GM12878 (cell line): Measurements from ENCODE around the gene CNOT3. TPM values are rescaled to one million over a fixed set of nuclear protein-coding genes. Genes with fewer than 3 reads are reported as not detected.

Experiments
- ATAC-seq: fragments of 200-7000 bp; cut with Tn5 transposase; 3 replicates; pipeline ENCODE4 v1.9.1; 2020; ENCODE audit warnings: mild to moderate bottlenecking, moderate library complexity
- BruUV-seq: library from RNA; stranded (reverse); fragments of 400-500 nt; replicated peaks from 2 replicates; lab custom pipeline; 2021; lab: Mats Ljungman, UMichigan
- CTCF ChIA-PET: fragments of 300-600 bp; sonication (Branson Sonifier 250); formaldehyde crosslinking; extraction: SDS; loops from one replicate; lab custom pipeline; 2021; ENCODE audit warnings: inconsistent platforms; lab: Yijun Ruan, JAX
- POLR2A ChIA-PET: fragments of 350-600 bp; formaldehyde crosslinking; extraction: SDS; loops from one replicate; lab custom pipeline; 2021; ENCODE audit warnings: inconsistent platforms; lab: Charles Lee
- RAD21 ChIA-PET: fragments of 300-600 bp; sonication (Branson Sonifier 250); formaldehyde crosslinking; loops from one replicate; lab custom pipeline; 2023; ENCODE audit warnings: antibody characterized with exemption; ENCODE audit not compliant: unreplicated experiment; lab: Charles Lee
- SMC1A ChIA-PET: fragments of 300-600 bp; sonication (Branson Sonifier 250); formaldehyde crosslinking; loops from one replicate; lab custom pipeline; 2023; ENCODE audit not compliant: unreplicated experiment, uncharacterized antibody; lab: Charles Lee
- DNase-seq: peaks from one replicate; pipeline ENCODE4 v3.0.0-alpha.2; 2011; ENCODE audit warnings: low read depth, low spot score
- FAIRE-seq: peaks from 3 replicates; lab custom pipeline; 2011; peaks lifted over from hg19 to GRCh38; lab: Jason Lieb, UNC
- H2AFZ ChIP-seq: 2 replicates; pipeline ENCODE4 v1.6.0; 2011; ENCODE audit warnings: low read depth, low read length, control low read depth; ENCODE audit not compliant: control insufficient read depth
- H3K27ac ChIP-seq: 2 replicates; pipeline ENCODE4 v1.5.1; 2011; ENCODE audit warnings: control low read depth; ENCODE audit not compliant: control insufficient read depth, insufficient read depth
- H3K27me3 ChIP-seq, 2 experiments: replicated peaks in 1 of 2; 2 replicates each; pipeline versions ENCODE4 v1.6.0 to v1.6.1; 2011; ENCODE audit warnings: low read length in 1 of 2; ENCODE audit not compliant: control insufficient read depth in 2 of 2, insufficient read depth in 2 of 2
- H3K36me3 ChIP-seq, 2 experiments: 2 replicates each; pipeline ENCODE4 v1.5.1; 2011; ENCODE audit warnings: low read length in 1 of 2; ENCODE audit not compliant: control insufficient read depth in 2 of 2, insufficient read depth in 2 of 2
- H3K4me1 ChIP-seq: 2 replicates; pipeline ENCODE4 v1.6.1; 2011; ENCODE audit warnings: mild to moderate bottlenecking, low read length, moderate library complexity, mixed read lengths; ENCODE audit not compliant: control insufficient read depth, insufficient read depth
- H3K4me2 ChIP-seq: 2 replicates; pipeline ENCODE4 v1.6.0; 2011; ENCODE audit warnings: control low read depth; ENCODE audit not compliant: control insufficient read depth, insufficient read depth
- H3K4me3 ChIP-seq: fragments of 200-600 bp; sonication (generic); 2 replicates; pipeline ENCODE4 v1.5.1; 2016
- H3K79me2 ChIP-seq: 2 replicates; pipeline ENCODE4 v1.6.0; 2011; ENCODE audit warnings: low read length; ENCODE audit not compliant: control insufficient read depth, insufficient read depth
- H3K9ac ChIP-seq: 2 replicates; pipeline ENCODE4 v1.8.0; 2011; ENCODE audit warnings: low read length, control low read depth, mixed read lengths; ENCODE audit not compliant: control insufficient read depth, insufficient read depth
- H3K9me3 ChIP-seq: replicated peaks from 3 replicates; pipeline ENCODE4 v1.5.1; 2011; ENCODE audit warnings: mild to moderate bottlenecking, low read length; ENCODE audit not compliant: control insufficient read depth, insufficient read depth
- H4K20me1 ChIP-seq: 2 replicates; pipeline ENCODE4 v1.6.0; 2011; ENCODE audit not compliant: control insufficient read depth, insufficient read depth
- ASH2L ChIP-seq: fragments of 300-600, 200-600 bp; sonication (generic); IDR thresholded peaks from 2 replicates; pipeline ENCODE4 v1.6.1; 2017; ENCODE audit warnings: low read depth, mild to moderate bottlenecking, borderline replicate concordance
- BCL11A ChIP-seq: IDR thresholded peaks from 2 replicates; pipeline ENCODE4 v1.6.1; 2011; ENCODE audit warnings: low read depth, low read length
- CHD1 ChIP-seq: IDR thresholded peaks from 2 replicates; pipeline ENCODE4 v1.6.1; 2012; ENCODE audit warnings: low read depth, low read length, improper control_type of control experiment
- CHD2 ChIP-seq: IDR thresholded peaks from 2 replicates; pipeline ENCODE4 v1.6.1; 2011; ENCODE audit warnings: low read depth, low read length, improper control_type of control experiment, borderline replicate concordance
- CHD4 ChIP-seq: fragments of 200-600 bp; sonication (generic); IDR thresholded peaks from 2 replicates; pipeline ENCODE4 v1.6.1; 2016; ENCODE audit warnings: mild to moderate bottlenecking
- EZH2 ChIP-seq: IDR thresholded peaks from 2 replicates; pipeline ENCODE4 v1.6.1; 2012; ENCODE audit warnings: low read depth, mild to moderate bottlenecking, control low read depth, inconsistent platforms, low read length, borderline replicate concordance; ENCODE audit not compliant: control insufficient read depth
- FOXK2 ChIP-seq: fragments of 450-650 bp; IDR thresholded peaks from 2 replicates; pipeline ENCODE4 v1.6.1; 2017; ENCODE audit warnings: mild to moderate bottlenecking, moderate library complexity
- KAT2A ChIP-seq: conservative IDR thresholded peaks from 2 replicates; pipeline ENCODE4 v1.6.1; 2011; ENCODE audit warnings: low read depth, low read length; ENCODE audit not compliant: control insufficient read depth
- MEF2B ChIP-seq: fragments of 450-650 bp; IDR thresholded peaks from 2 replicates; pipeline ENCODE4 v1.6.1; 2018; ENCODE audit warnings: mild to moderate bottlenecking, moderate library complexity; ENCODE audit not compliant: partially characterized antibody, poor library complexity, severe bottlenecking
- MTA2 ChIP-seq: fragments of 450-650 bp; IDR thresholded peaks from 2 replicates; pipeline ENCODE4 v1.6.1; 2016; ENCODE audit warnings: low read depth, mild to moderate bottlenecking, moderate library complexity
- MXI1 ChIP-seq: fragments of 150-350 bp; IDR thresholded peaks from 2 replicates; pipeline ENCODE4 v1.6.1; 2011; ENCODE audit warnings: low read depth, mild to moderate bottlenecking, inconsistent platforms, low read length, improper control_type of control experiment
- NKRF ChIP-seq: fragments of 450-650 bp; conservative IDR thresholded peaks from 2 replicates; pipeline ENCODE4 v1.6.1; 2017; ENCODE audit warnings: mild to moderate bottlenecking, moderate library complexity
- NR2F1 ChIP-seq: fragments of 450-650 bp; conservative IDR thresholded peaks from 2 replicates; pipeline ENCODE4 v1.6.1; 2017; ENCODE audit warnings: mild to moderate bottlenecking
- RBBP5 ChIP-seq: fragments of 200-600 bp; sonication (generic); conservative IDR thresholded peaks from 2 replicates; pipeline ENCODE4 v1.6.1; 2016
- SIN3A ChIP-seq: IDR thresholded peaks from 2 replicates; pipeline ENCODE4 v1.6.1; 2012; ENCODE audit warnings: low read depth, low read length, improper control_type of control experiment
- SREBF2 ChIP-seq: IDR thresholded peaks from 2 replicates; pipeline ENCODE4 v1.6.1; 2012; ENCODE audit warnings: mild to moderate bottlenecking, low read length
- STAT3 ChIP-seq: IDR thresholded peaks from 2 replicates; pipeline ENCODE4 v1.6.1; 2011; ENCODE audit warnings: low read depth, low read length, improper control_type of control experiment
- WRNIP1 ChIP-seq: IDR thresholded peaks from 2 replicates; pipeline ENCODE4 v1.6.1; 2011; ENCODE audit warnings: low read depth, low read length, improper control_type of control experiment, borderline replicate concordance
- ZZZ3 ChIP-seq: IDR thresholded peaks from 2 replicates; pipeline ENCODE4 v1.6.1; 2011; ENCODE audit warnings: low read depth; ENCODE audit not compliant: control insufficient read depth, insufficient read length
- WGBS: methylation state at CpG from one replicate; pipeline ENCODE4 v1.1.6; 2016; ENCODE audit warnings: low lambda C conversion rate; ENCODE audit not compliant: insufficient replicate concordance, insufficient coverage; ENCODE audit errors: missing lambda C conversion rate; 5-methylcytosine and 5-hydroxymethylcytosine counted together
- in situ Hi-C: fragments of 300-500 bp; cut with MboI; formaldehyde crosslinking; loops from 9 replicates; pipeline ENCODE4 v1.14.3; 2018; ENCODE audit warnings: mixed read lengths
- intact Hi-C: fragments of 100-400 bp; cut with micrococcal nuclease; formaldehyde crosslinking; loops from one replicate; pipeline ENCODE4 v1.14.2; 2022; ENCODE audit not compliant: unreplicated experiment
- polyA plus RNA-seq, 11 experiments: library from polyadenylated mRNA; depleted of rRNA in 4 of 11; unstranded in 6 of 11; stranded (reverse) in 5 of 11; fragments of >200 nt; fragmentation: Nextera tagmentation in 4 of 11; fragmentation: Illumina TruSeq in 1 of 11; extraction: Ambion mirVana in 4 of 11; extraction: Trizol in 1 of 11; gene quantifications; 1 replicate in 1 of 11; 2 replicates in 10 of 11; pipeline versions ENCODE4 v1.2.1 to v1.2.3, GENCODE V29; 2011 to 2016; ENCODE audit warnings: inconsistent platforms in 2 of 11, missing spikeins in 2 of 11, low read depth in 1 of 11
- total RNA-seq, 4 experiments: library from RNA; depleted of rRNA in 3 of 4; stranded (reverse); fragments of >200 nt in 3 of 4; fragmentation: Illumina TruSeq in 1 of 4; extraction: Trizol in 1 of 4; gene quantifications; 2 replicates each; pipeline versions ENCODE4 v1.2.1 to v1.2.3, GENCODE V29; 2013 to 2021

Gene CNOT3
- total and polyA plus RNA-seq, 10 of the 15 experiments (the other 5 are each of a cell fraction or from before 2014, with no cell fraction given) = 0.14 to 45.1 (median 14.0) TPM

GRCh38 chr19:54128796-54129616 lies 8.6 kb upstream of the CNOT3 start:
- no peak overlapping the region for H3K27ac ChIP-seq
- H3K4me2 ChIP-seq = no peak overlapping the region
- WGBS = over 99% methylated on average over 41 of the region's 41 CpGs
- no peak overlapping the region for H2AFZ ChIP-seq
- H3K36me3 ChIP-seq = peaks cover 0 to 22% of the 10 kb centered on the region in 2 experiments; a peak in 3 of 4 replicates
- ChIA-PET POLR2A (no interaction called here), SMC1A (no interaction called here), RAD21 (no interaction called here), CTCF (no interaction called here)
- no TSS peak for BruUV-seq
- no peaks in the 10 kb centered on the region for H3K79me2 ChIP-seq
- H3K27me3 ChIP-seq = no peaks in the 10 kb centered on the region
- intact Hi-C loops (no loop called here), in situ Hi-C loops (loop anchor here (25.0 kb wide), 1 partner anchor 1533 kb away; the partner anchor contains the start of gene U2AF2)
- DNase-seq (no peak), ATAC-seq (no peak), FAIRE-seq (no peak)
- H3K4me1 ChIP-seq = no peaks in the 10 kb centered on the region
- no peak overlapping the region for H3K4me3 ChIP-seq
- no peak overlapping the region for H3K9ac ChIP-seq
- no peaks in the 10 kb centered on the region for H4K20me1 ChIP-seq
- peaks cover 2% of the 10 kb centered on the region; the same call in 2 of the 3 replicates for H3K9me3 ChIP-seq
- TF ChIP-seq FOXK2 (no peak), SREBF2 (no peak), STAT3 (no peak), KAT2A (no peak), ASH2L (no peak), RBBP5 (no peak), MXI1 (no peak), CHD1 (no peak), ZZZ3 (no peak), NR2F1 (no peak), EZH2 (no peak), SIN3A (no peak), CHD4 (no peak), MTA2 (no peak), CHD2 (no peak), MEF2B (no peak), WRNIP1 (no peak), NKRF (no peak), BCL11A (no peak)
- TF ChIP-seq, all 136 proteins: peak for 0
